ENCODE measurements around the gene SPSB1. TPM values are rescaled to one million over a fixed set of nuclear protein-coding genes. Genes with fewer than 3 reads are reported as not detected.

SPSB1 gene
- total RNA-seq, 2 donors from 2014 or later: 20.4 to 26.9 TPM

DNA sequence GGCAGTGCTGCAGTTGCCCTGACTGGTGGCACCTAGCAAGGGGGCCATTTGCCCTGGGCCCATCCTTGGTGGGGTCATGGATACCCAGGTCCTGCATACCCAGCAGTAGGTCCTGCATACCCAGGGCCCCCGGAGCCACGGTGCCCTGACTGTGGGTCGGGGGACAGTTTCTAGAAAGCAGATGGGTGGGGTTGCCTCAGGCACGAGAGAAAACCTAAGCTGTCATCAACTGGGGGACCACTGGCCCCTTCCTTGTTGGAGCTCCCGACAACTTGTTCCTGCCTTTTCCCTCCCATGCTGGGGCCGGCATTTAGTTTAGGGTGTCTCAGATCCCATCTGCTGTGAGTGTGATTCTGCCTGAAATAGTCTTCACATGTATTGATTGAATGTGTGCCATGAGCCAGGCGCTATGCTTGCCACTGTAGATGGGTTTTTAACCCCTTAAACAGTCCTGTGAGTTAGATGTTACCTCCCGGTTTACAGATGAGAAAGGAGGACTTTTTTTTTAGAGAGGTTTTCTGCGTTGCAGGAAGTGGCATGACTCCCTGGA, 15.6 kb downstream of the SPSB1 start:
- no peak overlapping the region for H3K4me3 ChIP-seq (ENCODE audit: low read length)
- peaks cover 8% of the 10 kb centered on the region for H3K4me1 ChIP-seq (ENCODE audit: control insufficient read depth, insufficient read depth, low read length)
- no peaks in the 10 kb centered on the region for H3K36me3 ChIP-seq (ENCODE audit: control insufficient read depth, insufficient read depth, low read length)
- no peak overlapping the region for H3K27ac Mint-ChIP-seq
- H3K9ac ChIP-seq (ENCODE audit: extremely low read depth, low read length, poor library complexity, severe bottlenecking): no peak overlapping the region
- no peak overlapping the region for H3K4me3 Mint-ChIP-seq
- TF ChIP-seq, protein P1, sequence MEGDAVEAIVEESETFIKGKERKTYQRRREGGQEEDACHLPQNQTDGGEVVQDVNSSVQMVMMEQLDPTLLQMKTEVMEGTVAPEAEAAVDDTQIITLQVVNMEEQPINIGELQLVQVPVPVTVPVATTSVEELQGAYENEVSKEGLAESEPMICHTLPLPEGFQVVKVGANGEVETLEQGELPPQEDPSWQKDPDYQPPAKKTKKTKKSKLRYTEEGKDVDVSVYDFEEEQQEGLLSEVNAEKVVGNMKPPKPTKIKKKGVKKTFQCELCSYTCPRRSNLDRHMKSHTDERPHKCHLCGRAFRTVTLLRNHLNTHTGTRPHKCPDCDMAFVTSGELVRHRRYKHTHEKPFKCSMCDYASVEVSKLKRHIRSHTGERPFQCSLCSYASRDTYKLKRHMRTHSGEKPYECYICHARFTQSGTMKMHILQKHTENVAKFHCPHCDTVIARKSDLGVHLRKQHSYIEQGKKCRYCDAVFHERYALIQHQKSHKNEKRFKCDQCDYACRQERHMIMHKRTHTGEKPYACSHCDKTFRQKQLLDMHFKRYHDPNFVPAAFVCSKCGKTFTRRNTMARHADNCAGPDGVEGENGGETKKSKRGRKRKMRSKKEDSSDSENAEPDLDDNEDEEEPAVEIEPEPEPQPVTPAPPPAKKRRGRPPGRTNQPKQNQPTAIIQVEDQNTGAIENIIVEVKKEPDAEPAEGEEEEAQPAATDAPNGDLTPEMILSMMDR (conservative IDR thresholded peaks at IDR 0.05): no peak
- no peaks in the 10 kb centered on the region for H3K27me3 ChIP-seq (ENCODE audit: control insufficient read depth, insufficient read depth, low read length, poor library complexity, severe bottlenecking)
- no peak overlapping the region for H3K27ac ChIP-seq (ENCODE audit: low read depth, low read length)
- H3K9me3 Mint-ChIP-seq: no peaks in the 10 kb centered on the region
- no peaks in the 10 kb centered on the region for H3K9me3 ChIP-seq (ENCODE audit: control insufficient read depth, low read length)
- no peaks in the 10 kb centered on the region for H3K27me3 Mint-ChIP-seq (ENCODE audit: insufficient read depth)
- no peak for DNase-seq
- H3K4me1 Mint-ChIP-seq: peaks cover 33% of the 10 kb centered on the region
- H3K36me3 Mint-ChIP-seq (ENCODE audit: low read depth): no peaks in the 10 kb centered on the region
- WGBS, 2 experiments (ENCODE audit: insufficient coverage in 1 of 2, insufficient read length in 1 of 2): 86 to 88% methylated on average over 8 to 9 of the region's 9 CpGs

DNA sequence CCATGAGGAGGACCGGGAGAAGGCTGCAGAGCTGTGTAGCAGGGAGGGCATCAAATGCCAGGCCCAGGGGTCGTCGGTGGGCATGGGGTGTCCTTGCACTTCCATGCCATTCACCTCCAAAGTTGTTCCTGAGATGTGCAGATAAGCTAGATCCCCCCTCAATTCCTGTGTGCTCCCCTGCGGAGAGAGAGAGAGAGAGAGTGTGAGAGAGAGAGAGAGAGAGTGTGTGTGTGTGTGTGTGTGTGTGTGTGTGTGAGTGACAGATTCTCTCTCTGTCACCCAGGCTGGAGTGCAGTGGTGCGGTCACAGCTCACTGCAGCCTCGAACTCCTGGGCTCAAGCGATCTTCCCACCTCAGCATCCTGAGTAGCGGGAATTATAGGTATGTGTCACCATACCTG, 16.4 kb downstream of the SPSB1 start:
- no peaks in the 10 kb centered on the region for H3K27me3 ChIP-seq (ENCODE audit: control insufficient read depth, insufficient read depth, low read length, poor library complexity, severe bottlenecking)
- no peaks in the 10 kb centered on the region for H3K36me3 ChIP-seq (ENCODE audit: control insufficient read depth, insufficient read depth, low read length)
- no peak overlapping the region for H3K27ac ChIP-seq (ENCODE audit: low read depth, low read length)
- H3K36me3 Mint-ChIP-seq (ENCODE audit: low read depth): no peaks in the 10 kb centered on the region
- H3K9me3 ChIP-seq (ENCODE audit: control insufficient read depth, low read length): no peaks in the 10 kb centered on the region
- H3K27ac Mint-ChIP-seq: no peak overlapping the region
- H3K27me3 Mint-ChIP-seq (ENCODE audit: insufficient read depth): no peaks in the 10 kb centered on the region
- no peak overlapping the region for H3K9ac ChIP-seq (ENCODE audit: extremely low read depth, low read length, poor library complexity, severe bottlenecking)
- H3K4me1 ChIP-seq (ENCODE audit: control insufficient read depth, insufficient read depth, low read length): peaks cover 8% of the 10 kb centered on the region
- no peak overlapping the region for H3K4me3 ChIP-seq (ENCODE audit: low read length)
- no peak for DNase-seq
- H3K4me1 Mint-ChIP-seq: peaks cover 36% of the 10 kb centered on the region
- H3K9me3 Mint-ChIP-seq: no peaks in the 10 kb centered on the region
- TF ChIP-seq, protein P1 (conservative IDR thresholded peaks at IDR 0.05): no peak
- no peak overlapping the region for H3K4me3 Mint-ChIP-seq
- WGBS, 2 experiments (ENCODE audit: insufficient coverage in 1 of 2, insufficient read length in 1 of 2): 94 to 98% methylated on average over 7 to 8 of the region's 8 CpGs

DNA sequence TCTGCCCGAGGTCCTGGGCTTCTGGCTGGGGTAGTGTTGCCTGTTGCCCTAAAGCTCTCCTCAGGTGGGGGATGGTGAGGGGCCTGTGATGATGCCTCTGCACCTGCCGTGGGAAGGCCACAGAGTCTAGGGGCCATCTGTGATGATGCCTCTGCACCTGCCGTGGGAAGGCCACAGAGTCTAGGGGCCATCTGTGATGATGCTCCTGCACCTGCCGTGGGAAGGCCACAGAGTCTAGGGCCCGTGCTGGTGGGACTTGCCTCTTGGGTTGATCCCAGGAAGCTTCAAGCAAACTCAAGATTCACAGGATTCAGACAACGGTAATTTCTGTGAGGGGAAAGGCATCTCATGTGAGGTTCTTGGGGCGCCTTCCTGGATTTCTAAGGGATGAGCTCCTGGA, 17.3 kb downstream of the SPSB1 start:
- Histone ChIP-seq H3K27ac (ENCODE audit: low read depth, low read length) (no peak overlapping the region), H3K9me3 (ENCODE audit: control insufficient read depth, low read length) (no peaks in the 10 kb centered on the region), H3K9ac (ENCODE audit: extremely low read depth, low read length, poor library complexity, severe bottlenecking) (no peak overlapping the region), H3K4me1 (ENCODE audit: control insufficient read depth, insufficient read depth, low read length) (peaks cover 8% of the 10 kb centered on the region), H3K4me3 (ENCODE audit: low read length) (no peak overlapping the region), H3K27me3 (ENCODE audit: control insufficient read depth, insufficient read depth, low read length, poor library complexity, severe bottlenecking) (no peaks in the 10 kb centered on the region), H3K36me3 (ENCODE audit: control insufficient read depth, insufficient read depth, low read length) (no peaks in the 10 kb centered on the region)
- TF ChIP-seq, protein P1 (conservative IDR thresholded peaks at IDR 0.05): no peak
- WGBS, 2 experiments (ENCODE audit: insufficient coverage in 1 of 2, insufficient read length in 1 of 2): 96% methylated on average over 6 to 7 of the region's 7 CpGs
- H3K4me1 Mint-ChIP-seq: peaks cover 36% of the 10 kb centered on the region
- no peaks in the 10 kb centered on the region for H3K9me3 Mint-ChIP-seq
- H3K4me3 Mint-ChIP-seq: no peak overlapping the region
- H3K36me3 Mint-ChIP-seq (ENCODE audit: low read depth): peaks cover 1% of the 10 kb centered on the region
- peak overlapping the region; percentile 58 for H3K27ac Mint-ChIP-seq
- DNase-seq: no peak
- no peaks in the 10 kb centered on the region for H3K27me3 Mint-ChIP-seq (ENCODE audit: insufficient read depth)
